PC-3 (cell line): Measurements from ENCODE around the gene MAD1L1. TPM values are rescaled to one million over a fixed set of nuclear protein-coding genes. Genes with fewer than 3 reads are reported as not detected.

ENCODE experiments used
- ATAC-seq: fragments of 200-7000 bp; cut with Tn5 transposase; 2 replicates; pipeline ENCODE4 v1.9.1; 2020; ENCODE audit warnings: mild to moderate bottlenecking, moderate library complexity
- BruUV-seq: library from RNA; stranded (reverse); fragments of 400-500 nt; replicated peaks from 2 replicates; lab custom pipeline; 2021; lab: Mats Ljungman, UMichigan
- CTCF ChIA-PET: fragments of 300-600 bp; sonication (Branson Sonifier 250); formaldehyde crosslinking; loops from one replicate; lab custom pipeline; 2022; ENCODE audit warnings: antibody characterized with exemption; lab: Charles Lee
- POLR2A ChIA-PET: fragments of 300-600 bp; sonication (Branson Sonifier 250); formaldehyde crosslinking; loops from one replicate; lab custom pipeline; 2022; ENCODE audit warnings: antibody characterized with exemption; ENCODE audit not compliant: unreplicated experiment; lab: Charles Lee
- DNase-seq: peaks from one replicate; pipeline ENCODE4 v3.0.0-alpha.2; 2015
- H2AFZ ChIP-seq: fragments of 300-600 bp; sonication (generic); 2 replicates; pipeline ENCODE4 v1.6.0; 2016; ENCODE audit warnings: antibody characterized with exemption, low read length
- H3F3A ChIP-seq: fragments of 300-600 bp; sonication (generic); one replicate; pipeline ENCODE4 v1.6.0; 2017; ENCODE audit warnings: antibody characterized with exemption, low read length, control low read depth, mild to moderate bottlenecking; ENCODE audit not compliant: unreplicated experiment
- H3K27ac ChIP-seq: fragments of 300-600 bp; sonication (generic); 2 replicates; pipeline ENCODE4 v1.5.1; 2016; ENCODE audit warnings: mild to moderate bottlenecking, low read length
- H3K27me3 ChIP-seq: fragments of 300-600 bp; sonication (generic); 2 replicates; pipeline ENCODE4 v1.6.1; 2016; ENCODE audit warnings: low read length, mixed read lengths
- H3K36me3 ChIP-seq: fragments of 300-600 bp; sonication (generic); 2 replicates; pipeline ENCODE4 v1.6.1; 2016; ENCODE audit warnings: low read depth, mixed run types, low read length, mixed read lengths
- H3K4me1 ChIP-seq: fragments of 300-600 bp; sonication (generic); 2 replicates; pipeline ENCODE4 v1.5.1; 2016; ENCODE audit warnings: low read length; ENCODE audit not compliant: insufficient read depth
- H3K4me2 ChIP-seq: fragments of 300-600 bp; sonication (generic); 2 replicates; pipeline ENCODE4 v1.6.0; 2016; ENCODE audit warnings: low read length
- H3K4me3 ChIP-seq: fragments of 300-600 bp; sonication (generic); 2 replicates; pipeline ENCODE4 v1.5.1; 2016; ENCODE audit warnings: mild to moderate bottlenecking, low read length, mixed read lengths
- H3K79me2 ChIP-seq: fragments of 300-600 bp; sonication (generic); 2 replicates; pipeline ENCODE4 v1.6.1; 2017; ENCODE audit warnings: low read length, mixed read lengths
- H3K9ac ChIP-seq: fragments of 300-600 bp; sonication (generic); 2 replicates; pipeline ENCODE4 v1.6.0; 2016; ENCODE audit warnings: mild to moderate bottlenecking, low read length
- H3K9me2 ChIP-seq: fragments of 300-600 bp; sonication (generic); replicated peaks from 2 replicates; pipeline ENCODE4 v1.6.1; 2016; ENCODE audit warnings: mixed run types, low read length, mixed read lengths
- H3K9me3 ChIP-seq: fragments of 300-600 bp; sonication (generic); 2 replicates; pipeline ENCODE4 v1.6.1; 2016; ENCODE audit warnings: low read length, mixed read lengths
- H4K20me1 ChIP-seq: fragments of 300-600 bp; sonication (generic); 2 replicates; pipeline ENCODE4 v1.6.1; 2016; ENCODE audit warnings: low read length, mixed read lengths
- EZH2 ChIP-seq: fragments of 300-600 bp; sonication (generic); IDR thresholded peaks from one replicate; pipeline ENCODE4 v1.6.1; 2017; ENCODE audit warnings: antibody characterized with exemption, mild to moderate bottlenecking, low read length; ENCODE audit not compliant: unreplicated experiment
- EZH2phosphoT487 ChIP-seq: fragments of 300-600 bp; sonication (generic); IDR thresholded peaks from 2 replicates; pipeline ENCODE4 v1.6.1; 2018; ENCODE audit warnings: mild to moderate bottlenecking, antibody characterized with exemption, low read length, borderline replicate concordance
- intact Hi-C: fragments of 100-400 bp; cut with micrococcal nuclease; formaldehyde crosslinking; loops from 2 replicates; pipeline ENCODE4 v1.9.0; 2023
- total RNA-seq: library from RNA; depleted of rRNA; stranded (reverse); fragments of >200 nt; gene quantifications from 2 replicates; pipeline ENCODE4 v1.2.3, GENCODE V29; 2014
- TF ChIP-seq, protein P1 (sequence below): fragments of 300-600 bp; sonication (generic); conservative IDR thresholded peaks from 2 replicates; pipeline ENCODE4 v1.5.1; 2017; ENCODE audit warnings: antibody characterized with exemption, low read depth, mild to moderate bottlenecking, low read length

Gene MAD1L1
- total RNA-seq, 1 experiment from 2014 or later, result 88.4 TPM

DNA sequence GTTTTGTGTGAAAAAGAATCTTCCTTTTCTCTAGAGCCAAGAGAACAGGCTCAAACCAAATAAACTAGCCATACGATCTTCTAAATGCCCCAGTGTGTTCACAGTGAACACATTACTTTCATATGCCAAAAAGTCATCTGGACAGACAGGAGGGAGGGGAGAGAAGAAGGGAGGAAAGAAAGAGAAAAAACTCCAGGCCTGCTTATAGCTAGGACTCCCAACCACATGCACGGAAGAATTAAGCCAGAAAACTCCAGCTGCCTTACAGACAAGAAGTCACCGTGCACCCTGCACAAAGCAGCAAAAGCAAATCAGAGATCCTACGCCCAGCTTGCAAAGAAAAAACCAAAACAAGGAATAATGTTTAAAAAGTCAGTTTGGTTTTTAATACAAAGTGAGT, 47.2 kb upstream of the MAD1L1 start:
- no peaks in the 10 kb centered on the region for H3K9me2 ChIP-seq
- H2AFZ ChIP-seq, result no peak overlapping the region
- no peaks in the 10 kb centered on the region for H3K36me3 ChIP-seq
- no peak overlapping the region for H3K4me2 ChIP-seq
- no peaks in the 10 kb centered on the region for H3K27me3 ChIP-seq
- no TSS peak for BruUV-seq
- no peaks in the 10 kb centered on the region for H3K9me3 ChIP-seq
- H4K20me1 ChIP-seq, result no peaks in the 10 kb centered on the region
- DNase-seq, result no peak
- no peak overlapping the region for H3K4me3 ChIP-seq
- no peaks in the 10 kb centered on the region for H3K79me2 ChIP-seq
- ATAC-seq, result no peak
- H3K4me1 ChIP-seq, result no peaks in the 10 kb centered on the region
- no peaks in the 10 kb centered on the region for H3F3A ChIP-seq
- TF ChIP-seq, protein P1, sequence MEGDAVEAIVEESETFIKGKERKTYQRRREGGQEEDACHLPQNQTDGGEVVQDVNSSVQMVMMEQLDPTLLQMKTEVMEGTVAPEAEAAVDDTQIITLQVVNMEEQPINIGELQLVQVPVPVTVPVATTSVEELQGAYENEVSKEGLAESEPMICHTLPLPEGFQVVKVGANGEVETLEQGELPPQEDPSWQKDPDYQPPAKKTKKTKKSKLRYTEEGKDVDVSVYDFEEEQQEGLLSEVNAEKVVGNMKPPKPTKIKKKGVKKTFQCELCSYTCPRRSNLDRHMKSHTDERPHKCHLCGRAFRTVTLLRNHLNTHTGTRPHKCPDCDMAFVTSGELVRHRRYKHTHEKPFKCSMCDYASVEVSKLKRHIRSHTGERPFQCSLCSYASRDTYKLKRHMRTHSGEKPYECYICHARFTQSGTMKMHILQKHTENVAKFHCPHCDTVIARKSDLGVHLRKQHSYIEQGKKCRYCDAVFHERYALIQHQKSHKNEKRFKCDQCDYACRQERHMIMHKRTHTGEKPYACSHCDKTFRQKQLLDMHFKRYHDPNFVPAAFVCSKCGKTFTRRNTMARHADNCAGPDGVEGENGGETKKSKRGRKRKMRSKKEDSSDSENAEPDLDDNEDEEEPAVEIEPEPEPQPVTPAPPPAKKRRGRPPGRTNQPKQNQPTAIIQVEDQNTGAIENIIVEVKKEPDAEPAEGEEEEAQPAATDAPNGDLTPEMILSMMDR, result no peak
- TF ChIP-seq EZH2 (no peak), EZH2phosphoT487 (no peak)
- no peak overlapping the region for H3K27ac ChIP-seq
- intact Hi-C loops, result no loop called here
- H3K9ac ChIP-seq, result no peak overlapping the region
- ChIA-PET CTCF (no interaction called here), POLR2A (no interaction called here)

DNA sequence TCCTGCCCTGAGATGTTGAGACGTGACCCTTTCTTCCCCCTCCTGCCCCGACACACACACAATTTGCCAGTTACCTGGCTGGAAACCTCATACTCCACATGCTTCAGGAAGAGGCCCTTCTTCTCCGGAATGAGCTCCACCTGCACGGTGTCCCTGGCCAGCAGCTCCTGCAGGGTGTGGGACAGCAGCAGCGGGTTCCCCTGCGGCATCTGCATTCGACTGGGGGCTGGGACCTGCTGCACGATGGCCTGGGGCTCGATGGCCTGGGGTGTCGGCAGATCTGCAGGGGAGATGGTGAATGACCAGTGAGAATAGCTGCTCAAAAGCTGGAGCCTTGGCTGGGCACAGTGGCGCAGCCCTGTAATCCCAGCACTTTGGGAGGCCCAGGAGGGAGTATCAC, 45.3 kb upstream of the MAD1L1 start:
- no TSS peak for BruUV-seq
- no peaks in the 10 kb centered on the region for H3F3A ChIP-seq
- H3K27ac ChIP-seq, result no peak overlapping the region
- no peak overlapping the region for H3K9ac ChIP-seq
- CTCF ChIA-PET, result no interaction called here
- no peak overlapping the region for H3K4me2 ChIP-seq
- H3K9me2 ChIP-seq, result no peaks in the 10 kb centered on the region
- H4K20me1 ChIP-seq, result no peaks in the 10 kb centered on the region
- H3K36me3 ChIP-seq, result no peaks in the 10 kb centered on the region
- no peaks in the 10 kb centered on the region for H3K4me1 ChIP-seq
- H3K79me2 ChIP-seq, result no peaks in the 10 kb centered on the region
- no peaks in the 10 kb centered on the region for H3K27me3 ChIP-seq
- H2AFZ ChIP-seq, result no peak overlapping the region
- POLR2A ChIA-PET, result no interaction called here
- no peak for TF ChIP-seq EZH2
- no peak for TF ChIP-seq EZH2phosphoT487
- TF ChIP-seq, protein P1, result no peak
- DNase-seq (no peak), ATAC-seq (no peak)
- no peak overlapping the region for H3K4me3 ChIP-seq
- H3K9me3 ChIP-seq, result no peaks in the 10 kb centered on the region
- intact Hi-C loops, result no loop called here

DNA sequence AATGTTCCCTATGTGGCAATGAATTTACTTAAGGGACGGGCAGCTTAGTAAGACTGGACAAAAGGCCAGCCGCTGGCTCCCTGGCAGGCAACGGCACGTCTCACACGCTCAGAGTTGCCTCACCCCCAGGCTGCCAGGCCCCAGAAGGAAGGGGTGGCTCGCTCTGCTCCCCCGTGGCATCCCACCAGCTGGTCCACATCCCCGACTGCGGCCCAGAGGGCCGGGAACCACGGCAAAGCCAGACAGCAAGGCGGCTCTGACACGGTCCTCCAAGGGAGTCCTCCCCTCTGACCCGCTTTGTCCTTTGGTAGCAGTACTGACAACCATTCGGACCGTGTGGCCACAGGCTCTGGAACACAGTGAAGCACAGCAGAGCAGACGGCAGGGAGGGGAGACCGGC, 43.4 kb upstream of the MAD1L1 start:
- Histone ChIP-seq H4K20me1 (no peaks in the 10 kb centered on the region), H3F3A (no peaks in the 10 kb centered on the region), H2AFZ (no peak overlapping the region), H3K9me3 (no peaks in the 10 kb centered on the region), H3K4me3 (no peak overlapping the region), H3K4me2 (no peak overlapping the region), H3K79me2 (no peaks in the 10 kb centered on the region), H3K9ac (no peak overlapping the region), H3K36me3 (no peaks in the 10 kb centered on the region), H3K9me2 (no peaks in the 10 kb centered on the region), H3K27me3 (no peaks in the 10 kb centered on the region), H3K4me1 (no peaks in the 10 kb centered on the region), H3K27ac (no peak overlapping the region)
- POLR2A ChIA-PET, result no interaction called here
- ATAC-seq (no peak), DNase-seq (no peak)
- no TSS peak for BruUV-seq
- intact Hi-C loops, result no loop called here
- CTCF ChIA-PET, result no interaction called here
- TF ChIP-seq EZH2phosphoT487, result no peak
- no peak for TF ChIP-seq EZH2
- TF ChIP-seq, protein P1, result no peak
